Ascending aorta (tissue), 2 donors: ENCODE data around the gene CCNYL1. TPM values are rescaled to one million over a fixed set of nuclear protein-coding genes. Genes with fewer than 3 reads are reported as not detected.

Experiments used
- DNase-seq, 2 donors: peaks; one replicate each; pipeline ENCODE4 v3.0.0-alpha.2; 2019; ENCODE audit warnings: low spot score in 2 of 2
- H3K27ac ChIP-seq, 2 donors: fragments of 200-600 bp; sonication (generic); one replicate each; pipeline ENCODE4 v1.5.1; 2016 to 2017; ENCODE audit warnings: mild to moderate bottlenecking in 1 of 2
- H3K27me3 ChIP-seq: fragments of 200-600 bp; sonication (generic); one replicate; pipeline ENCODE4 v1.5.1; 2017
- H3K36me3 ChIP-seq, 2 donors: fragments of 200-600 bp; sonication (generic); one replicate each; pipeline ENCODE4 v1.5.1; 2016
- H3K4me1 ChIP-seq, 2 donors: fragments of 200-600 bp; sonication (generic); one replicate each; pipeline ENCODE4 v1.5.1; 2016 to 2017; ENCODE audit warnings: mild to moderate bottlenecking in 1 of 2
- H3K4me3 ChIP-seq, 2 donors: fragments of 200-600 bp; sonication (generic); one replicate each; pipeline ENCODE4 v1.5.1; 2016 to 2017; ENCODE audit warnings: mild to moderate bottlenecking in 1 of 2
- H3K9me3 ChIP-seq, 2 donors: fragments of 200-600 bp; sonication (generic); one replicate each; pipeline ENCODE4 v1.5.1; 2016
- intact Hi-C: fragments of 100-400 bp; cut with DNase I; formaldehyde crosslinking; loops from one replicate; pipeline ENCODE4 v1.15.1; 2023
- total RNA-seq: library from RNA; depleted of rRNA; stranded (reverse); fragments of >200 nt; gene quantifications from one replicate; pipeline ENCODE4 v1.1.0, GENCODE V29; 2016
- TF ChIP-seq, protein P1 (sequence below), 3 experiments: fragments of 200-600 bp in 2 of 3; fragments of 450-650 bp in 1 of 3; sonication (generic) in 2 of 3; IDR thresholded peaks; one replicate each; pipeline ENCODE4 v1.5.1; 2016 to 2019; ENCODE audit warnings: antibody characterized with exemption in 3 of 3, mild to moderate bottlenecking in 1 of 3, moderate library complexity in 1 of 3

CCNYL1 gene
- total RNA-seq, 1 donor from 2014 or later: 12.3 TPM

GRCh38 chr2:207744451-207744850 lies 33.0 kb downstream of the CCNYL1 start:
- peaks cover 10 to 25% of the 10 kb centered on the region in 2 donors for H3K36me3 ChIP-seq
- no peaks in the 10 kb centered on the region for H3K9me3 ChIP-seq
- intact Hi-C loops: loop anchor here (2.0 kb wide), 1 partner anchor 328 kb away; no protein-coding TSS in a partner anchor
- DNase-seq: no peak
- H3K4me3 ChIP-seq: no peak overlapping the region
- H3K4me1 ChIP-seq: no peaks in the 10 kb centered on the region
- no peak overlapping the region for H3K27ac ChIP-seq
- no peaks in the 10 kb centered on the region for H3K27me3 ChIP-seq
- TF ChIP-seq, protein P1, sequence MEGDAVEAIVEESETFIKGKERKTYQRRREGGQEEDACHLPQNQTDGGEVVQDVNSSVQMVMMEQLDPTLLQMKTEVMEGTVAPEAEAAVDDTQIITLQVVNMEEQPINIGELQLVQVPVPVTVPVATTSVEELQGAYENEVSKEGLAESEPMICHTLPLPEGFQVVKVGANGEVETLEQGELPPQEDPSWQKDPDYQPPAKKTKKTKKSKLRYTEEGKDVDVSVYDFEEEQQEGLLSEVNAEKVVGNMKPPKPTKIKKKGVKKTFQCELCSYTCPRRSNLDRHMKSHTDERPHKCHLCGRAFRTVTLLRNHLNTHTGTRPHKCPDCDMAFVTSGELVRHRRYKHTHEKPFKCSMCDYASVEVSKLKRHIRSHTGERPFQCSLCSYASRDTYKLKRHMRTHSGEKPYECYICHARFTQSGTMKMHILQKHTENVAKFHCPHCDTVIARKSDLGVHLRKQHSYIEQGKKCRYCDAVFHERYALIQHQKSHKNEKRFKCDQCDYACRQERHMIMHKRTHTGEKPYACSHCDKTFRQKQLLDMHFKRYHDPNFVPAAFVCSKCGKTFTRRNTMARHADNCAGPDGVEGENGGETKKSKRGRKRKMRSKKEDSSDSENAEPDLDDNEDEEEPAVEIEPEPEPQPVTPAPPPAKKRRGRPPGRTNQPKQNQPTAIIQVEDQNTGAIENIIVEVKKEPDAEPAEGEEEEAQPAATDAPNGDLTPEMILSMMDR (IDR thresholded peaks at IDR 0.05): no peak

DNA sequence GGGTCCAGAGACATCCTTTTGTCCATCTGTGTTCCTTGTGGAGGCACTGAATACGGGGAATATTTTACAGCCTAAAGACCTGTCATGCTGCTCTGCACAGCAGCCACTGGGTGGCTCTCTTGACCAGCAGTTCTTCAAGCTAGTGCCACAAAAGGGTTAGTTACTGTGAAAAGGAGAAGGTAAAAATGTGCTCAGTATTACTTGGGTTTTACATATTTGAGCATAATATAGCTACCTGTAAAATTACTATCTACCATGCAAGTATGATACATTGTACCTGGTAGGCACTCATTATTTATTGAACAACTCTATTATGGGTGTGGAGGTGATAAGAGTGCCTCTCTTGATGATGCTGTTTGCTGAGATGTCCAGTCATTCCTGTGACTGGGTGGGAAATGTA lies 34.7 kb downstream of the CCNYL1 start:
- no peak for DNase-seq
- Histone ChIP-seq H3K9me3 (no peaks in the 10 kb centered on the region), H3K27me3 (no peaks in the 10 kb centered on the region), H3K4me1 (no peaks in the 10 kb centered on the region), H3K36me3 (peaks cover 18 to 39% of the 10 kb centered on the region in 2 donors), H3K4me3 (no peak overlapping the region), H3K27ac (no peak overlapping the region)
- intact Hi-C loops: loop anchor here (5.0 kb wide), 2 partner anchors 226 to 296 kb away; no protein-coding TSS in a partner anchor
- TF ChIP-seq, protein P1 (IDR thresholded peaks at IDR 0.05): peak; percentile 49 to 76 (median 59)

GRCh38 chr2:207747653-207748560 lies 36.5 kb downstream of the CCNYL1 start:
- DNase-seq: no peak
- peaks cover 25 to 33% of the 10 kb centered on the region in 2 donors for H3K36me3 ChIP-seq
- no peaks in the 10 kb centered on the region for H3K27me3 ChIP-seq
- H3K27ac ChIP-seq: no peak overlapping the region
- no peaks in the 10 kb centered on the region for H3K9me3 ChIP-seq
- no peaks in the 10 kb centered on the region for H3K4me1 ChIP-seq
- TF ChIP-seq, protein P1 (IDR thresholded peaks at IDR 0.05): no peak
- no peak overlapping the region for H3K4me3 ChIP-seq
- intact Hi-C loops: loop anchor here (5.0 kb wide), 2 partner anchors 224 to 294 kb away; no protein-coding TSS in a partner anchor

GRCh38 chr2:207748993-207749392 lies 37.6 kb downstream of the CCNYL1 start:
- no peak overlapping the region for H3K27ac ChIP-seq
- H3K27me3 ChIP-seq: no peaks in the 10 kb centered on the region
- intact Hi-C loops: loop anchor here (5.0 kb wide), 2 partner anchors 223 to 293 kb away; no protein-coding TSS in a partner anchor
- no peaks in the 10 kb centered on the region for H3K4me1 ChIP-seq
- TF ChIP-seq, protein P1 (IDR thresholded peaks at IDR 0.05): no peak
- H3K36me3 ChIP-seq: peaks cover 25 to 27% of the 10 kb centered on the region in 2 donors
- no peaks in the 10 kb centered on the region for H3K9me3 ChIP-seq
- no peak overlapping the region for H3K4me3 ChIP-seq
- no peak for DNase-seq

- no peak for DNase-seq
- Histone ChIP-seq H3K4me3 (no peak overlapping the region), H3K27ac (no peak overlapping the region), H3K4me1 (no peaks in the 10 kb centered on the region), H3K27me3 (no peaks in the 10 kb centered on the region), H3K9me3 (no peaks in the 10 kb centered on the region), H3K36me3 (peaks cover 28 to 35% of the 10 kb centered on the region in 2 donors)
- intact Hi-C loops: loop anchor here (5.0 kb wide), 2 partner anchors 222 to 292 kb away; no protein-coding TSS in a partner anchor
- TF ChIP-seq, protein P1 (IDR thresholded peaks at IDR 0.05): no peak
Measured at GRCh38 chr2:207749873-207750272, 38.4 kb downstream of the CCNYL1 start.
